H9 (cell line): ENCODE measurements around the gene SHB. TPM values are rescaled to one million over a fixed set of nuclear protein-coding genes. Genes with fewer than 3 reads are reported as not detected.

Source experiments
- DNase-seq: peaks from one replicate; pipeline ENCODE4 v3.0.0-alpha.2; 2017
- H2AFZ ChIP-seq: one replicate; pipeline ENCODE4 v1.6.1; 2013; ENCODE audit warnings: mild to moderate bottlenecking, low read length, control low read depth, moderate library complexity
- H2AK5ac ChIP-seq: 2 replicates; pipeline ENCODE4 v1.6.1; 2013; ENCODE audit warnings: low read length, control low read depth, mixed read lengths; ENCODE audit not compliant: insufficient read length
- H2BK120ac ChIP-seq: one replicate; pipeline ENCODE4 v1.6.1; 2013; ENCODE audit warnings: low read depth, mild to moderate bottlenecking, low read length, control low read depth, inconsistent platforms; ENCODE audit not compliant: poor library complexity, severe bottlenecking
- H2BK12ac ChIP-seq: 2 replicates; pipeline ENCODE4 v1.6.1; 2013; ENCODE audit warnings: low read length, control low read depth, mixed read lengths, low read depth; ENCODE audit not compliant: insufficient read length
- H2BK15ac ChIP-seq: 2 replicates; pipeline ENCODE4 v1.6.1; 2013; ENCODE audit warnings: low read depth, low read length, control low read depth
- H2BK20ac ChIP-seq: one replicate; pipeline ENCODE4 v1.6.1; 2013; ENCODE audit warnings: low read depth, mild to moderate bottlenecking, low read length, control low read depth, inconsistent platforms; ENCODE audit not compliant: poor library complexity, severe bottlenecking
- H2BK5ac ChIP-seq: 2 replicates; pipeline ENCODE4 v1.6.1; 2013; ENCODE audit warnings: low read length, control low read depth, mixed read lengths; ENCODE audit not compliant: insufficient read length
- H3K14ac ChIP-seq: 2 replicates; pipeline ENCODE4 v1.6.1; 2013; ENCODE audit warnings: low read length, control low read depth; ENCODE audit not compliant: insufficient read depth
- H3K18ac ChIP-seq: 2 replicates; pipeline ENCODE4 v1.6.1; 2013; ENCODE audit warnings: low read depth, mild to moderate bottlenecking, mixed read lengths, low read length, control low read depth; ENCODE audit not compliant: insufficient read length
- H3K23ac ChIP-seq: 2 replicates; pipeline ENCODE4 v1.6.1; 2013; ENCODE audit warnings: low read length, control low read depth, mixed read lengths, low read depth; ENCODE audit not compliant: insufficient read length
- H3K23me2 ChIP-seq: 2 replicates; pipeline ENCODE4 v1.6.1; 2013; ENCODE audit warnings: low read depth, mild to moderate bottlenecking, mixed read lengths, low read length, control low read depth; ENCODE audit not compliant: insufficient read length, poor library complexity, severe bottlenecking
- H3K27ac ChIP-seq: 2 replicates; pipeline ENCODE4 v1.5.1; 2013; ENCODE audit warnings: low read length, control low read depth, mixed read lengths, low read depth; ENCODE audit not compliant: insufficient read length
- H3K27me3 ChIP-seq: 2 replicates; pipeline ENCODE4 v1.6.1; 2013; ENCODE audit warnings: low read length, control low read depth, inconsistent platforms; ENCODE audit not compliant: insufficient read depth
- H3K4ac ChIP-seq: 2 replicates; pipeline ENCODE4 v1.6.1; 2013; ENCODE audit warnings: low read depth, mild to moderate bottlenecking, control low read depth, inconsistent platforms, low read length, moderate library complexity
- H3K4me1 ChIP-seq: 2 replicates; pipeline ENCODE4 v1.6.1; 2013; ENCODE audit warnings: low read length, control low read depth, inconsistent platforms; ENCODE audit not compliant: insufficient read depth
- H3K4me2 ChIP-seq: 2 replicates; pipeline ENCODE4 v1.6.1; 2013; ENCODE audit warnings: low read length, control low read depth, mixed read lengths; ENCODE audit not compliant: insufficient read length, insufficient read depth
- H3K56ac ChIP-seq: 2 replicates; pipeline ENCODE4 v1.6.1; 2013; ENCODE audit warnings: low read depth, mild to moderate bottlenecking, mixed read lengths, low read length, control low read depth; ENCODE audit not compliant: insufficient read length
- H3K79me1 ChIP-seq: 2 replicates; pipeline ENCODE4 v1.6.1; 2013; ENCODE audit warnings: low read depth, mild to moderate bottlenecking, moderate library complexity, low read length, control low read depth, inconsistent platforms; ENCODE audit not compliant: insufficient read depth, poor library complexity, severe bottlenecking
- H3K79me2 ChIP-seq: 2 replicates; pipeline ENCODE4 v1.6.1; 2013; ENCODE audit warnings: low read length, control low read depth, inconsistent platforms; ENCODE audit not compliant: insufficient read depth
- H3K9ac ChIP-seq: 2 replicates; pipeline ENCODE4 v1.6.1; 2013; ENCODE audit warnings: low read length, control low read depth, mixed read lengths; ENCODE audit not compliant: insufficient read length; ENCODE audit errors: extremely low read depth
- H3K9me3 ChIP-seq: one replicate; pipeline ENCODE4 v1.6.1; 2013; ENCODE audit warnings: low read depth, low read length, inconsistent platforms; ENCODE audit not compliant: control insufficient read depth
- H3T11ph ChIP-seq: one replicate; pipeline ENCODE4 v1.6.1; 2013; ENCODE audit warnings: mild to moderate bottlenecking, low read length, control low read depth, inconsistent platforms
- H4K20me1 ChIP-seq: one replicate; pipeline ENCODE4 v1.6.1; 2013; ENCODE audit not compliant: control insufficient read depth, insufficient read length, insufficient read depth
- H4K5ac ChIP-seq: 2 replicates; pipeline ENCODE4 v1.6.1; 2013; ENCODE audit warnings: low read depth, mild to moderate bottlenecking, mixed read lengths, low read length, control low read depth; ENCODE audit not compliant: insufficient read length
- H4K8ac ChIP-seq: replicated peaks from 2 replicates; pipeline ENCODE4 v1.6.1; 2013; ENCODE audit warnings: low read length, control low read depth, mixed read lengths, low read depth; ENCODE audit not compliant: insufficient read length
- H4K91ac ChIP-seq: 2 replicates; pipeline ENCODE4 v1.6.1; 2013; ENCODE audit warnings: low read depth, mild to moderate bottlenecking, moderate library complexity, mixed read lengths, low read length, control low read depth; ENCODE audit not compliant: insufficient read length
- H3K27ac Mint-ChIP-seq, 3 experiments: 2 replicates in 2 of 3; 3 replicates in 1 of 3; pipeline ENCODE4 v1.8.0; 2020 to 2021; ENCODE audit warnings: mixed read lengths in 3 of 3, mild to moderate bottlenecking in 1 of 3, moderate library complexity in 1 of 3
- H3K27me3 Mint-ChIP-seq: 2 replicates; pipeline ENCODE4 v1.8.0; 2021; ENCODE audit warnings: low read depth, mild to moderate bottlenecking, moderate library complexity, mixed read lengths
- H3K36me3 Mint-ChIP-seq, 3 experiments: 2 replicates in 2 of 3; 3 replicates in 1 of 3; pipeline ENCODE4 v1.8.0; 2020 to 2021; ENCODE audit warnings: low read depth in 3 of 3, mixed read lengths in 3 of 3; ENCODE audit not compliant: insufficient read depth in 1 of 3
- H3K4me1 Mint-ChIP-seq, 2 experiments: 2 replicates each; pipeline ENCODE4 v1.8.0; 2020; ENCODE audit warnings: mixed read lengths in 2 of 2
- H3K4me3 Mint-ChIP-seq, 2 experiments: 2 replicates in 1 of 2; 3 replicates in 1 of 2; pipeline ENCODE4 v1.8.0; 2020 to 2021; ENCODE audit warnings: mild to moderate bottlenecking in 2 of 2, mixed read lengths in 2 of 2, moderate library complexity in 1 of 2
- H3K9me3 Mint-ChIP-seq, 2 experiments: 2 replicates in 1 of 2; 3 replicates in 1 of 2; pipeline ENCODE4 v1.8.0; 2020; ENCODE audit warnings: mild to moderate bottlenecking in 2 of 2, mixed read lengths in 2 of 2, moderate library complexity in 1 of 2
- CTCF ChIP-seq: fragments of 200-600 bp; sonication (generic); conservative IDR thresholded peaks from 3 replicates; pipeline ENCODE4 v1.8.0; 2021; ENCODE audit warnings: antibody characterized with exemption, mild to moderate bottlenecking
- WGBS: extraction: QIAGEN DNeasy Blood & Tissue Kit; methylation state at CpG from one replicate; pipeline ENCODE4 v1.1.7; 2013; ENCODE audit warnings: missing lambda C conversion rate, low lambda C conversion rate, mixed read lengths; ENCODE audit not compliant: insufficient read length; ENCODE audit errors: extremely low coverage; 5-methylcytosine and 5-hydroxymethylcytosine counted together
- total RNA-seq: library from RNA; stranded (reverse); gene quantifications from 2 replicates; pipeline ENCODE4 v1.2.1, GENCODE V29; 2021

The SHB gene
- total RNA-seq, 1 experiment from 2014 or later: 14.6 TPM

- Histone ChIP-seq H3K56ac (no peak overlapping the region), H3K9ac (no peak overlapping the region), H3K4me2 (no peak overlapping the region), H3K14ac (peak overlapping the region; percentile 74; the same call in 1 of the 2 replicates), H4K20me1 (no peaks in the 10 kb centered on the region), H2BK15ac (no peak overlapping the region), H2BK12ac (no peak overlapping the region), H2AK5ac (no peak overlapping the region), H3K9me3 (no peaks in the 10 kb centered on the region), H2BK20ac (no peak overlapping the region), H3K79me1 (no peaks in the 10 kb centered on the region), H3K27ac (no peak overlapping the region), H4K8ac (no peak overlapping the region), H2BK120ac (no peak overlapping the region), H3K23ac (no peak overlapping the region), H4K91ac (no peak overlapping the region), H4K5ac (no peak overlapping the region), H3K27me3 (no peaks in the 10 kb centered on the region), H2AFZ (no peak overlapping the region), H2BK5ac (no peak overlapping the region), H3K4ac (no peak overlapping the region), H3K4me1 (peaks cover 25% of the 10 kb centered on the region), H3K18ac (no peak overlapping the region), H3K79me2 (no peaks in the 10 kb centered on the region; the same call in 1 of the 2 replicates), H3T11ph (no peak overlapping the region), H3K23me2 (no peaks in the 10 kb centered on the region)
- no CpG with 5 or more reads among the region's 5 CpGs for WGBS
- DNase-seq: no peak
- Mint-ChIP-seq H3K36me3 (peaks cover 0 to 19% (median 17%) of the 10 kb centered on the region in 3 experiments; a peak in 5 of 7 replicates), H3K9me3 (no peaks in the 10 kb centered on the region; a peak in 1 of 5 replicates), H3K4me3 (peak overlapping the region in 1 of 2 experiments; percentile 15; a peak in 2 of 5 replicates), H3K27ac (peak overlapping the region; percentile 97 to 98 (median 97); a peak in 6 of 7 replicates), H3K4me1 (peaks cover 90 to 92% of the 10 kb centered on the region in 2 experiments), H3K27me3 (no peaks in the 10 kb centered on the region)
- no peak for TF ChIP-seq CTCF
Measured at GRCh38 chr9:38018241-38018957, 50.6 kb downstream of the SHB start.
